IMR-90 (cell line): Measurements from ENCODE around the gene DLG5. TPM values are rescaled to one million over a fixed set of nuclear protein-coding genes. Genes with fewer than 3 reads are reported as not detected.

ENCODE experiments used
- ATAC-seq: fragments of 200-7000 bp; cut with Tn5 transposase; 2 replicates; pipeline ENCODE4 v1.9.1; 2020; ENCODE audit warnings: low read depth, mild to moderate bottlenecking, moderate library complexity
- BruUV-seq: library from RNA; stranded (reverse); fragments of 400-500 nt; replicated peaks from 2 replicates; lab custom pipeline; 2021; lab: Mats Ljungman, UMichigan
- CTCF ChIA-PET: fragments of 300-600 bp; formaldehyde crosslinking; extraction: SDS; loops from one replicate; lab custom pipeline; 2021; ENCODE audit warnings: antibody characterized with exemption; lab: Yijun Ruan, JAX
- POLR2A ChIA-PET: fragments of 300-600 bp; sonication (Branson Sonifier 250); formaldehyde crosslinking; loops from one replicate; lab custom pipeline; 2022; ENCODE audit warnings: antibody characterized with exemption; ENCODE audit not compliant: unreplicated experiment; lab: Charles Lee
- DNase-seq: peaks from one replicate; pipeline ENCODE4 v3.0.0; 2013
- H2AFZ ChIP-seq: replicated peaks from 2 replicates; pipeline ENCODE3; 2013; ENCODE audit warnings: low read length, mild to moderate bottlenecking; ENCODE audit not compliant: poor library complexity
- H2AK5ac ChIP-seq: 2 replicates; pipeline ENCODE4 v1.6.1; 2013; ENCODE audit warnings: low read depth, low read length, inconsistent platforms
- H2AK9ac ChIP-seq: replicated peaks from 2 replicates; pipeline ENCODE3; 2013; ENCODE audit warnings: mild to moderate bottlenecking, low read depth, low read length, moderate library complexity; ENCODE audit not compliant: poor library complexity
- H2BK120ac ChIP-seq: 2 replicates; pipeline ENCODE4 v1.6.1; 2013; ENCODE audit warnings: low read depth, low read length, inconsistent platforms
- H2BK15ac ChIP-seq: 3 replicates; pipeline ENCODE4 v1.6.1; 2013; ENCODE audit warnings: low read depth, low read length, inconsistent platforms
- H2BK20ac ChIP-seq: 2 replicates; pipeline ENCODE4 v1.6.1; 2013; ENCODE audit warnings: low read depth, mild to moderate bottlenecking, inconsistent platforms, low read length, moderate library complexity
- H2BK5ac ChIP-seq: 2 replicates; pipeline ENCODE4 v1.6.1; 2013; ENCODE audit warnings: mild to moderate bottlenecking, low read depth, low read length, inconsistent platforms; ENCODE audit not compliant: poor library complexity, severe bottlenecking
- H3K14ac ChIP-seq: replicated peaks from 2 replicates; pipeline ENCODE4 v1.6.1; 2013; ENCODE audit warnings: low read depth, low read length, inconsistent platforms
- H3K18ac ChIP-seq: 2 replicates; pipeline ENCODE4 v1.6.1; 2013; ENCODE audit warnings: low read depth, low read length, control low read depth
- H3K23ac ChIP-seq: 2 replicates; pipeline ENCODE4 v1.6.1; 2013; ENCODE audit warnings: low read depth, low read length, inconsistent platforms
- H3K27ac ChIP-seq: 2 replicates; pipeline ENCODE4 v1.5.1; 2013; ENCODE audit warnings: mild to moderate bottlenecking, control low read depth, low read length; ENCODE audit not compliant: insufficient read depth
- H3K27me3 ChIP-seq: 2 replicates; pipeline ENCODE4 v1.6.1; 2013; ENCODE audit warnings: low read length; ENCODE audit not compliant: control insufficient read depth, insufficient read depth
- H3K36me3 ChIP-seq: 2 replicates; pipeline ENCODE4 v1.6.1; 2013; ENCODE audit warnings: low read length, mixed read lengths; ENCODE audit not compliant: control insufficient read depth, insufficient read depth
- H3K4ac ChIP-seq: 2 replicates; pipeline ENCODE4 v1.6.1; 2013; ENCODE audit warnings: low read depth, low read length, inconsistent platforms
- H3K4me1 ChIP-seq: 2 replicates; pipeline ENCODE4 v1.6.1; 2013; ENCODE audit warnings: low read length, mixed read lengths; ENCODE audit not compliant: control insufficient read depth, insufficient read depth
- H3K4me2 ChIP-seq: 2 replicates; pipeline ENCODE4 v1.6.1; 2013; ENCODE audit warnings: low read depth, mild to moderate bottlenecking, control low read depth, low read length, moderate library complexity
- H3K4me3 ChIP-seq: 2 replicates; pipeline ENCODE4 v1.5.1; 2013; ENCODE audit warnings: low read depth, mild to moderate bottlenecking, control low read depth, low read length, moderate library complexity; ENCODE audit not compliant: insufficient read depth
- H3K56ac ChIP-seq: 2 replicates; pipeline ENCODE4 v1.6.1; 2013; ENCODE audit warnings: low read length, inconsistent platforms; ENCODE audit not compliant: insufficient read depth; ENCODE audit errors: extremely low read depth
- H3K79me1 ChIP-seq, 2 experiments: 2 replicates each; pipeline ENCODE4 v1.6.1; 2013; ENCODE audit warnings: low read length in 2 of 2, inconsistent platforms in 1 of 2, low read depth in 1 of 2
- H3K9ac ChIP-seq: 2 replicates; pipeline ENCODE4 v1.6.1; 2013; ENCODE audit warnings: low read depth, low read length, control low read depth
- H3K9me1 ChIP-seq: 2 replicates; pipeline ENCODE4 v1.6.1; 2013; ENCODE audit warnings: low read length, inconsistent platforms; ENCODE audit not compliant: insufficient read depth
- H3K9me3 ChIP-seq: 2 replicates; pipeline ENCODE4 v1.6.1; 2013; ENCODE audit warnings: low read length; ENCODE audit not compliant: control insufficient read depth, insufficient read depth
- H4K20me1 ChIP-seq: 2 replicates; pipeline ENCODE4 v1.6.1; 2013; ENCODE audit warnings: low read length, inconsistent platforms; ENCODE audit not compliant: insufficient read depth
- H4K5ac ChIP-seq: 2 replicates; pipeline ENCODE4 v1.6.1; 2013; ENCODE audit warnings: mild to moderate bottlenecking, low read depth, low read length, control low read depth
- H4K8ac ChIP-seq, 2 experiments: 2 replicates each; pipeline ENCODE4 v1.6.1; 2013; ENCODE audit warnings: low read depth in 2 of 2, low read length in 2 of 2, control low read depth in 1 of 2, inconsistent platforms in 1 of 2
- H4K91ac ChIP-seq: 2 replicates; pipeline ENCODE4 v1.6.1; 2013; ENCODE audit warnings: low read depth, low read length, inconsistent platforms; ENCODE audit not compliant: insufficient read depth
- BHLHE40 ChIP-seq: fragments of 150-350 bp; IDR thresholded peaks from 2 replicates; pipeline ENCODE4 v1.6.1; 2016; ENCODE audit warnings: mild to moderate bottlenecking, low read depth, low read length
- CEBPB ChIP-seq: IDR thresholded peaks from 2 replicates; pipeline ENCODE4 v1.6.1; 2012; ENCODE audit warnings: low read depth, low read length, improper control_type of control experiment
- FOS ChIP-seq: fragments of 150-350 bp; IDR thresholded peaks from 2 replicates; pipeline ENCODE4 v1.6.1; 2016; ENCODE audit warnings: low read depth, low read length
- MAFK ChIP-seq: IDR thresholded peaks from 2 replicates; pipeline ENCODE4 v1.6.1; 2012; ENCODE audit warnings: low read depth, low read length, improper control_type of control experiment
- MAZ ChIP-seq: IDR thresholded peaks from 2 replicates; pipeline ENCODE4 v1.6.1; 2012; ENCODE audit warnings: low read depth, mild to moderate bottlenecking, low read length, improper control_type of control experiment, moderate library complexity, borderline replicate concordance
- NFE2L2 ChIP-seq: fragments of 150-350 bp; IDR thresholded peaks from 2 replicates; pipeline ENCODE4 v1.6.1; 2016; ENCODE audit warnings: low read depth, mild to moderate bottlenecking, low read length
- RAD21 ChIP-seq: IDR thresholded peaks from 2 replicates; pipeline ENCODE4 v1.6.1; 2012; ENCODE audit warnings: low read length, improper control_type of control experiment
- RCOR1 ChIP-seq: IDR thresholded peaks from 2 replicates; pipeline ENCODE4 v1.6.1; 2012; ENCODE audit warnings: mild to moderate bottlenecking, low read length, improper control_type of control experiment; ENCODE audit not compliant: insufficient replicate concordance
- RFX5 ChIP-seq: IDR thresholded peaks from 2 replicates; pipeline ENCODE4 v1.8.0; 2012; ENCODE audit warnings: low read depth, mild to moderate bottlenecking, low read length, moderate library complexity
- SMC3 ChIP-seq: fragments of 150-350 bp; IDR thresholded peaks from 2 replicates; pipeline ENCODE4 v1.6.1; 2016; ENCODE audit warnings: low read depth, mild to moderate bottlenecking, antibody characterized with exemption, low read length, moderate library complexity
- WGBS, 2 experiments: methylation state at CpG; one replicate each; pipeline versions ENCODE4 v1.1.5 to v1.1.7; 2013; ENCODE audit warnings: missing lambda C conversion rate in 2 of 2; ENCODE audit not compliant: insufficient read length in 1 of 2; ENCODE audit errors: extremely low coverage in 2 of 2; 5-methylcytosine and 5-hydroxymethylcytosine counted together
- dilution Hi-C: fragments of 300-500 bp; cut with HindIII; formaldehyde crosslinking; loops from one replicate; pipeline ENCODE4 v1.14.3; 2018; ENCODE audit warnings: low sequenced_read_pairs; ENCODE audit not compliant: unreplicated experiment
- in situ Hi-C: fragments of 300-500 bp; cut with MboI; formaldehyde crosslinking; loops from 3 replicates; pipeline ENCODE4 v1.14.3; 2019; ENCODE audit warnings: low sequenced_read_pairs, inconsistent platforms, mixed read lengths
- intact Hi-C: fragments of 100-400 bp; cut with micrococcal nuclease; formaldehyde crosslinking; loops from 2 replicates; pipeline ENCODE4 v1.10.0; 2022
- polyA plus RNA-seq, 3 experiments: library from polyadenylated mRNA; depleted of rRNA; stranded (reverse); fragments of >200 nt; gene quantifications; 2 replicates each; pipeline ENCODE4 v1.2.3, GENCODE V29; 2012; ENCODE audit warnings: low replicate concordance in 1 of 3
- total RNA-seq: library from RNA; depleted of rRNA; stranded (reverse); fragments of >200 nt; gene quantifications from 2 replicates; pipeline ENCODE4 v1.2.3, GENCODE V29; 2012
- TF ChIP-seq, protein P1 (sequence below): fragments of 150-350 bp; IDR thresholded peaks from 2 replicates; pipeline ENCODE4 v1.6.1; 2017; ENCODE audit warnings: mild to moderate bottlenecking, antibody characterized with exemption, low read length, low read depth

Gene DLG5
- total and polyA plus RNA-seq, 2 of the 4 experiments (the other 2 are of a cell fraction), result 12.7 to 28.7 TPM

DNA sequence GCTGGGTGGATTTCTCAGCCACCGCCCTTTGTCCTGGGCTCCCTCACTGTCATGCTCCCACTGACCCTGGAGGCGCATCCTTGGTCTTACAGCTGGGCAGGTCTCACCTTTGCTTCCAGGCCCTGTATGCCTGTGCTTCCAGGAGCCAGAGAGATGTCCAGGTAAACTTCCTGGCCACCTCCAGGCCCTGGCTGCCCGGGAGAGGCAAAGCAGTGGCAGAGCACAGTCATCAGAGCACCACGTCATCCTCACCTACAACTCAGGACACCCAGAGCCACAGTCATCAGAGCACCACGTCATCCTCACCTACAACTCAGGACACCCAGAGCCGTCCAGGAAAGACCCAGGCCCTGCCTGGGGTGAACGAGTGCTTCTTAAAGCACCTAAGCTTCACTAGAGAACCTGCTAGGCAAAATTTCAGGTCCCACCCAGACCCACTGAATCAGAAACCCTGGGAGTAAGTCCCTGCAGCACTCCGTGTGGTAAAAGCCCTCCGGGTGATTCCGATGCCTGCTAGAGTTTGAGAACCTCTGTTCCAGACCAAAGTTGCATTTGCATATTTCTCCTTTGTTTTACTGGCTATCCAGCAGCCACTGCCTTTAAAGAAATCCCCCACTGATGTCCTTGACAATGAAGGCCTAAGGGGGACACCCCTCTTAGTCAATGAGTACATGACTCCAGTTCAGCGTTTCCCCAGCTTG is 62.3 kb downstream of the DLG5 start:
- TF ChIP-seq SMC3 (no peak), BHLHE40 (no peak), FOS (no peak), NFE2L2 (no peak), CEBPB (no peak), RCOR1 (no peak), MAFK (no peak), RAD21 (no peak), MAZ (no peak), RFX5 (no peak)
- TF ChIP-seq, protein P1, sequence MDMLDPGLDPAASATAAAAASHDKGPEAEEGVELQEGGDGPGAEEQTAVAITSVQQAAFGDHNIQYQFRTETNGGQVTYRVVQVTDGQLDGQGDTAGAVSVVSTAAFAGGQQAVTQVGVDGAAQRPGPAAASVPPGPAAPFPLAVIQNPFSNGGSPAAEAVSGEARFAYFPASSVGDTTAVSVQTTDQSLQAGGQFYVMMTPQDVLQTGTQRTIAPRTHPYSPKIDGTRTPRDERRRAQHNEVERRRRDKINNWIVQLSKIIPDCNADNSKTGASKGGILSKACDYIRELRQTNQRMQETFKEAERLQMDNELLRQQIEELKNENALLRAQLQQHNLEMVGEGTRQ, result no peak
- no peak overlapping the region for H3K9ac ChIP-seq
- H3K9me3 ChIP-seq, result no peaks in the 10 kb centered on the region
- peaks cover 26% of the 10 kb centered on the region for H3K36me3 ChIP-seq
- peaks cover 37% of the 10 kb centered on the region for H3K9me1 ChIP-seq
- no peak overlapping the region for H2BK15ac ChIP-seq
- BruUV-seq, result no TSS peak
- dilution Hi-C loops, result no loop called here
- peaks cover 7% of the 10 kb centered on the region for H3K4me1 ChIP-seq
- H4K8ac ChIP-seq, result no peak overlapping the region
- no peaks in the 10 kb centered on the region for H3K27me3 ChIP-seq
- no peak overlapping the region for H3K23ac ChIP-seq
- H4K20me1 ChIP-seq, result peaks cover 33% of the 10 kb centered on the region; the same call in 1 of the 2 replicates
- H3K4me2 ChIP-seq, result no peak overlapping the region
- H3K79me1 ChIP-seq, result peaks cover 40 to 92% of the 10 kb centered on the region in 2 experiments
- no peak overlapping the region for H3K14ac ChIP-seq
- no peak overlapping the region for H3K56ac ChIP-seq
- no peak overlapping the region; the same call in 1 of the 2 replicates for H2AK5ac ChIP-seq
- no peak overlapping the region for H3K18ac ChIP-seq
- no peak overlapping the region for H3K4me3 ChIP-seq
- POLR2A ChIA-PET, result no interaction called here
- H2BK5ac ChIP-seq, result no peak overlapping the region
- H3K4ac ChIP-seq, result no peak overlapping the region
- no peak overlapping the region for H2AFZ ChIP-seq
- H2AK9ac ChIP-seq, result no peak overlapping the region
- intact Hi-C loops, result no loop called here
- DNase-seq (no peak), ATAC-seq (no peak)
- H2BK120ac ChIP-seq, result no peak overlapping the region
- no peak overlapping the region for H4K91ac ChIP-seq
- H4K5ac ChIP-seq, result no peak overlapping the region
- WGBS, 2 experiments, result 91% methylated on average over 6 of the region's 11 CpGs; no CpG with 5 or more reads in 1 of the 2 experiments
- CTCF ChIA-PET, result interaction anchor here (1.1 kb wide), 1 partner anchor 119 kb away, joined by 3 read pairs; no protein-coding TSS in a partner anchor
- no peak overlapping the region for H2BK20ac ChIP-seq
- in situ Hi-C loops, result no loop called here
- H3K27ac ChIP-seq, result no peak overlapping the region
